ENCODE data around the gene TRERF1.

The TRERF1 gene

GRCh38 chr6:42322676-42323075 lies 129.1 kb downstream of the TRERF1 start:
- H3K4me3 ChIP-seq (ENCODE audit: low read depth, low read length): no peak overlapping the region
- TF ChIP-seq CTCF (conservative IDR thresholded peaks at IDR 0.05; ENCODE audit: low read depth, low read length): peak; percentile 12

DNA sequence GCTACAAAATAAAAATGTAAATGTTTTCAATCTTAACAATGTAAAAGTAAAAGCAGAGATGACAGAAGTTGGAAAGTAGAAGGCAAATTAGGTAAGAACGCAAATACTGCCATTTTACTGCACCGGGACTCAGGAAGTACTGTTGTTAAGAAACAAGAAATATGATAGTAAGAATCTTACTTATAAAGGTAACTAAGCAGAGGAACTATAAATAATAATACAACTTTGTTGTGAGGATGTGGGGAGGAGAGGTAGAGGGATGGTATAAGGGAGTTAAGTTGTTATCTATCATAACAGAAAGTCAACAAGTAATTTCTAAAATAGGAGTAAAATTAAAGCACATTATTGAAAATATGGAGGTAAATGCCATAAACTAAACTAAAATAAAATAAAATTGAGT lies 129.8 kb downstream of the TRERF1 start:
- no peak for DNase-seq (ENCODE audit: low read depth)
- H3K4me3 ChIP-seq (ENCODE audit: low read depth, low read length): no peak overlapping the region
- no peak for TF ChIP-seq CTCF (conservative IDR thresholded peaks at IDR 0.05; ENCODE audit: low read depth, low read length)

More at GRCh38 chr6:42322676-42323075, 129.1 kb downstream of the TRERF1 start:
- no peak for DNase-seq (ENCODE audit: low read depth)

DNA sequence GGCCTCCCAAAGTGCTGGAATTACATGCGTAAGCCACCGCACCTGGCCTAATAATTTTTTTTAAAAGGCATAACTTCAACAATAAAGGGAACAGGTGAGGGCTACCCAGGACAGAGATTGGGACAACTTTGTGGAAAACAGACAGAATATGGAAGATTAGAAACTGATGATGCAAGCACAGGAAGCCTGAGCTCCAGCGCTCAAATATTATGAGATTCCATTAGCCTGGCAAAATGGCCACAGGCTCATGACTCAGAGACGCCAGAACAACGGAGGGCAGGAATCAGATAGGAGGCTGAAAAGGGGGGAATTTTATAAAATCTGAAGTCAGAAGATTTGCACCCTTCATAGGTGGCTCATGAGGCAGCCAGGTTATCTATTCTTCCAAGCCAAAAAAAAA lies 131.0 kb downstream of the TRERF1 start:
- H3K4me3 ChIP-seq (ENCODE audit: low read depth, low read length): no peak overlapping the region
- DNase-seq (ENCODE audit: low read depth): peak; percentile 52

DNA sequence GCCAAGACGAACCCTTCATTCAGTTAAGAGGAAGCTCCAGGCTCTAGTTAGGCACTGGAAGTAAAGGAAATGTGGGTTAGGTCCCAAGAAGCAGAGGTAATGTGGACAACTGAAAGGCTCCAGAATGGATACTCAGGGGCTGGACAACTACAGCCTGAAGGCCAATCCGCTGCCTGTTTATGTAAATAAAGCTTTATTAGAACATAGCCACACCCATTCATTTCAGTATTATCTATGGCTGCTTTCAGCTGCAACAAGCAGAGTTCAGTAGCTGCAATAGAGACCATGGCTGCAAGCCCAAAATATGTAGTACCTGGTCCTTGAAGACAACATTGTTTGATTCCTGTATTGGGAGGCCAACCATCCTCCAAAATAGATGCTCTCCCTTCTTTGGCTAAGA lies 133.2 kb downstream of the TRERF1 start:
- H3K4me3 ChIP-seq (ENCODE audit: low read depth, low read length): no peak overlapping the region
- no peak for DNase-seq (ENCODE audit: low read depth)
- no peak for TF ChIP-seq CTCF (conservative IDR thresholded peaks at IDR 0.05; ENCODE audit: low read depth, low read length)

More for the DNA sequence above, 131.0 kb downstream of the TRERF1 start:
- TF ChIP-seq CTCF (conservative IDR thresholded peaks at IDR 0.05; ENCODE audit: low read depth, low read length): no peak

DNA sequence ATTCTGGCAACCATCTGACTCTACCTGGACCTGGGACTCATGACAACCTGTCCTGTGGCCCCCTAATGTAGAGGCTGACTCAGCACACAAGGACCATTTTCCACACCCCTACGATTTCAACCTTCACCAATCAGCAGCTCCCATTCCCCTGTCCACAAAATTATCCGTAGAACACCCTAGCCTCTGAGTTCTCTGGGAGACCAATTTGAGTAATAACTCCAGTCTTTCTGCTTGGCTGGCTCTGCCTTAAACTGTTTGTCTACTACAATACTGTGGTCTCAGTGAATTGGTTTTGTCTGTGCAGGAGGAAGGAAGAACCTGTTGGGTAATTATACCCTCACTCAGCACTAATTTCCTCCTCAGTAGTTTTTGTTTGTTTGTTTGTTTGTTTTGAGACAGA lies 134.7 kb downstream of the TRERF1 start:
- H3K4me3 ChIP-seq (ENCODE audit: low read depth, low read length): no peak overlapping the region
- no peak for DNase-seq (ENCODE audit: low read depth)
- no peak for TF ChIP-seq CTCF (conservative IDR thresholded peaks at IDR 0.05; ENCODE audit: low read depth, low read length)

DNA sequence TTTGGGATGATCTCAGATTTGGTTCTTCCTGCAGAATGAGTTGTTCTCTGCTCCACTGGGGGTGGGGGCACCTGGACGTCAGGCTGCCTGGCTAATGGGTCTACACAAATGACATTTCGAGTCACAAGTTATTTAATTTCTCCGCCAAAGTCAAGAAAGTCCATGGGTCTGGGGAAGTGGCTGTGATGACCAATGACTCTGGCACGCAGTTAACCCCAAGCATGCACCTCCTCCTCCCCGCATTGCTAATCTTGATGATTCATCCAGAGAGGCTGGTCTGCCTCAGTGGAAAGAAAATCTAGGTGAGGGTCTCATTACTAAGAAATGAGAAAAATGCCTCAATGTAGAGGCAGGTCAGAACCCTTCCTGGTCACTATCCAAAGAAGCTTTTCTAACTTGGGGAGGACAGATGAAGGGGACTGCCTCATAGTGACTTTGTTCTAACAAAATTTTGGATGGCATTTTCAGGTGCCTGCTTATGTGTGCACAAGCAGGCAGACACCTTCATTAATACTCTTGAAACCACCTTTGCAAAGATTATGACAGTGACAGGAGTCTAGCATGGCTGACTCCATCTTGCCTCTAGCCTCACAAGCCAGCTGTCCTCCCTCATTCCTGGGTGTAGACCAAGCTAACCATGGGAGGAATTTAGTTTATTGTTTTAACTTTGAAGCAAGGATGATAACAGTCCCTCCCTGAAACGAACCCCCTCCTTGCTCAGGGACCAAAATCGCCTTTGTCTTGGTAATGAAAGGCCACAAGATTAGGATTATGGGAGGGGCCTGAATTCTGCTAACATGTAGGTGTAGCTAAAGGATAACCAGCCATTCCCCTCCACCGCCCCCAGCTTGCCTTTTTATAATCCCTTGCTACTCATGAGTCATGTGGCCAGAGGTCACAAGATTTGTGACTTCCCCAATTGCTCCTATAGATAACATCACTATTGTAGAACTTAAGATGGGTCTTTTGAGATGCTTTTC lies 135.4 kb downstream of the TRERF1 start:
- no peak for TF ChIP-seq CTCF (conservative IDR thresholded peaks at IDR 0.05; ENCODE audit: low read depth, low read length)
- peak; percentile 94 for DNase-seq (ENCODE audit: low read depth)
- H3K4me3 ChIP-seq (ENCODE audit: low read depth, low read length): no peak overlapping the region

Measured in choroid plexus epithelial cell (primary cell).